Endodermal cell (in vitro differentiated cells): ENCODE measurements around the gene USP6NL. TPM values are rescaled to one million over a fixed set of nuclear protein-coding genes. Genes with fewer than 3 reads are reported as not detected.

ENCODE experiments used
- DNase-seq: peaks from one replicate; pipeline ENCODE4 v3.0.0-alpha.2; 2017
- H3K27ac ChIP-seq: 2 replicates; pipeline ENCODE4 v1.5.1; 2013; ENCODE audit warnings: mild to moderate bottlenecking, low read depth, low read length, moderate library complexity
- H3K27me3 ChIP-seq: 2 replicates; pipeline ENCODE4 v1.6.1; 2013; ENCODE audit warnings: mild to moderate bottlenecking, low read length, moderate library complexity; ENCODE audit not compliant: insufficient read depth, control insufficient read depth, poor library complexity, severe bottlenecking
- H3K36me3 ChIP-seq: 2 replicates; pipeline ENCODE4 v1.7.0; 2013; ENCODE audit warnings: mild to moderate bottlenecking, low read length, moderate library complexity; ENCODE audit not compliant: control insufficient read depth, insufficient read depth
- H3K4me1 ChIP-seq: one replicate; pipeline ENCODE4 v1.7.0; 2013; ENCODE audit warnings: low read length; ENCODE audit not compliant: control insufficient read depth, insufficient read depth
- H3K4me3 ChIP-seq: 2 replicates; pipeline ENCODE4 v1.5.1; 2013; ENCODE audit warnings: mild to moderate bottlenecking, low read length, moderate library complexity
- H3K9ac ChIP-seq: 2 replicates; pipeline ENCODE4 v1.6.1; 2013; ENCODE audit warnings: mild to moderate bottlenecking, low read length, moderate library complexity; ENCODE audit not compliant: poor library complexity, severe bottlenecking; ENCODE audit errors: extremely low read depth
- H3K9me3 ChIP-seq: 2 replicates; pipeline ENCODE4 v1.6.1; 2013; ENCODE audit warnings: mild to moderate bottlenecking, low read length, moderate library complexity; ENCODE audit not compliant: control insufficient read depth
- H3K27ac Mint-ChIP-seq: 2 replicates; pipeline ENCODE4 v1.8.0; 2020; ENCODE audit warnings: mixed read lengths
- H3K27me3 Mint-ChIP-seq: 2 replicates; pipeline ENCODE4 v1.8.0; 2021; ENCODE audit warnings: mild to moderate bottlenecking, mixed read lengths; ENCODE audit not compliant: insufficient read depth
- H3K36me3 Mint-ChIP-seq: 2 replicates; pipeline ENCODE4 v1.8.0; 2020; ENCODE audit warnings: low read depth, mixed read lengths
- H3K4me1 Mint-ChIP-seq: 2 replicates; pipeline ENCODE4 v1.8.0; 2020; ENCODE audit warnings: mixed read lengths
- H3K4me3 Mint-ChIP-seq: 2 replicates; pipeline ENCODE4 v1.8.0; 2020; ENCODE audit warnings: mild to moderate bottlenecking, moderate library complexity, mixed read lengths
- H3K9me3 Mint-ChIP-seq: 2 replicates; pipeline ENCODE4 v1.8.0; 2020; ENCODE audit warnings: mild to moderate bottlenecking, mixed read lengths
- CTCF ChIP-seq: fragments of 200-600 bp; sonication (generic); conservative IDR thresholded peaks from 2 replicates; pipeline ENCODE4 v1.5.0; 2021; ENCODE audit warnings: antibody characterized with exemption, mild to moderate bottlenecking
- WGBS, 2 experiments: methylation state at CpG; one replicate each; pipeline versions ENCODE4 v1.1.5 to v1.1.7; 2013; ENCODE audit warnings: missing lambda C conversion rate in 2 of 2, mixed read lengths in 1 of 2; ENCODE audit not compliant: insufficient coverage in 1 of 2, insufficient read length in 1 of 2; 5-methylcytosine and 5-hydroxymethylcytosine counted together
- total RNA-seq, 2 donors: library from RNA; stranded (reverse); fragmentation: NEBNext Ultra II Directional in 1 of 2; extraction: Animal tissue kit (Norgen Biotek cat#: 25700) in 1 of 2; gene quantifications; 2 replicates in 1 of 2; 3 replicates in 1 of 2; pipeline ENCODE4 v1.2.1, GENCODE V29; 2021

The USP6NL gene
- total RNA-seq, 2 donors from 2014 or later: 20.6 to 22.9 TPM

GRCh38 chr10:11425676-11426075, 185.8 kb downstream of the USP6NL start:
- Mint-ChIP-seq H3K36me3 (no peaks in the 10 kb centered on the region), H3K4me1 (no peaks in the 10 kb centered on the region), H3K4me3 (no peak overlapping the region), H3K27me3 (peaks cover 2% of the 10 kb centered on the region), H3K27ac (no peak overlapping the region), H3K9me3 (peaks cover 16% of the 10 kb centered on the region)
- no peaks in the 10 kb centered on the region for H3K4me1 ChIP-seq
- no peak for TF ChIP-seq CTCF
- DNase-seq: no peak
- H3K9ac ChIP-seq: no peak overlapping the region
- no peak overlapping the region for H3K27ac ChIP-seq
- H3K9me3 ChIP-seq: no peaks in the 10 kb centered on the region
- no peaks in the 10 kb centered on the region for H3K36me3 ChIP-seq
- H3K27me3 ChIP-seq: no peaks in the 10 kb centered on the region
- WGBS, 2 experiments: 97 to 100% methylated on average over 1 to 2 of the region's 2 CpGs
- no peak overlapping the region for H3K4me3 ChIP-seq

GRCh38 chr10:11425296-11425610, 186.2 kb downstream of the USP6NL start:
- Histone ChIP-seq H3K9ac (no peak overlapping the region), H3K4me3 (no peak overlapping the region), H3K27ac (no peak overlapping the region), H3K27me3 (no peaks in the 10 kb centered on the region), H3K36me3 (no peaks in the 10 kb centered on the region), H3K4me1 (no peaks in the 10 kb centered on the region), H3K9me3 (peaks cover under 1% of the 10 kb centered on the region)
- H3K4me3 Mint-ChIP-seq: no peak overlapping the region
- H3K27me3 Mint-ChIP-seq: peaks cover 2% of the 10 kb centered on the region
- DNase-seq: no peak
- H3K4me1 Mint-ChIP-seq: no peaks in the 10 kb centered on the region
- TF ChIP-seq CTCF: no peak
- H3K36me3 Mint-ChIP-seq: no peaks in the 10 kb centered on the region
- H3K9me3 Mint-ChIP-seq: peaks cover 16% of the 10 kb centered on the region
- WGBS, 2 experiments: 78 to 95% methylated on average over 3 of the region's 3 CpGs
- no peak overlapping the region for H3K27ac Mint-ChIP-seq

GRCh38 chr10:11424456-11425295, 186.8 kb downstream of the USP6NL start:
- peak; percentile 96 for TF ChIP-seq CTCF
- H3K9ac ChIP-seq: no peak overlapping the region
- H3K27me3 Mint-ChIP-seq: peaks cover 2% of the 10 kb centered on the region
- H3K36me3 ChIP-seq: no peaks in the 10 kb centered on the region
- peaks cover 6% of the 10 kb centered on the region for H3K9me3 ChIP-seq
- H3K9me3 Mint-ChIP-seq: peaks cover 16% of the 10 kb centered on the region
- no peaks in the 10 kb centered on the region for H3K4me1 Mint-ChIP-seq
- peak; percentile 88 for DNase-seq
- no peaks in the 10 kb centered on the region for H3K27me3 ChIP-seq
- H3K27ac Mint-ChIP-seq: no peak overlapping the region
- 31% methylated on average over 8 to 11 of the region's 11 CpGs for WGBS, 2 experiments
- H3K4me3 Mint-ChIP-seq: no peak overlapping the region
- no peaks in the 10 kb centered on the region for H3K36me3 Mint-ChIP-seq
- H3K27ac ChIP-seq: no peak overlapping the region
- no peak overlapping the region for H3K4me3 ChIP-seq
- no peaks in the 10 kb centered on the region for H3K4me1 ChIP-seq
